HAP-1 (cell line): Measurements from ENCODE around the gene IMMP2L.
A peak's percentile ranks its signal among the peaks of the same experiment; 100 is the strongest.
"Not testable (repeated sequence)": the region's sequence is repeated elsewhere in the genome, so short reads cannot be mapped to it uniquely, and the experiment has no call there.

Experiments
- DNase-seq, 2 experiments: peaks; one replicate each; pipeline ENCODE4 v3.0.0-alpha.2; 2016 to 2020; ENCODE audit warnings: low spot score in 2 of 2
- H3K27me3 ChIP-seq: fragments of 250-450 bp; sonication (Bioruptor Pico); 2 replicates; pipeline ENCODE4 v1.5.1; 2020; ENCODE audit warnings: low read depth, mild to moderate bottlenecking, moderate library complexity
- H3K36me3 ChIP-seq: fragments of 250-450 bp; sonication (Bioruptor Pico); replicated peaks from 2 replicates; pipeline ENCODE4 v1.5.1; 2020; ENCODE audit warnings: mild to moderate bottlenecking
- H3K4me1 ChIP-seq: fragments of 250-450 bp; sonication (Bioruptor Pico); 2 replicates; pipeline ENCODE4 v1.5.1; 2020; ENCODE audit warnings: mild to moderate bottlenecking
- H3K4me3 ChIP-seq: fragments of 250-450 bp; sonication (Bioruptor Pico); 2 replicates; pipeline ENCODE4 v1.5.1; 2020; ENCODE audit warnings: mild to moderate bottlenecking, moderate library complexity
- H3K9me3 ChIP-seq: fragments of 250-450 bp; sonication (Bioruptor Pico); 2 replicates; pipeline ENCODE4 v1.5.1; 2020; ENCODE audit warnings: mild to moderate bottlenecking, moderate library complexity
- in situ Hi-C: fragments of 300-500 bp; cut with MboI; formaldehyde crosslinking; loops from 3 replicates; pipeline ENCODE4 v1.14.3; 2020; ENCODE audit warnings: low sequenced_read_pairs, inconsistent platforms, mixed read lengths

The IMMP2L gene

GRCh38 chr7:111450705-111451104 is 111.6 kb downstream of the IMMP2L start:
- H3K27me3 ChIP-seq, DNase-seq, H3K4me1 ChIP-seq, in situ Hi-C loops, H3K4me3 ChIP-seq, H3K9me3 ChIP-seq, H3K36me3 ChIP-seq: not testable (repeated sequence)

- H3K27me3 ChIP-seq, H3K4me3 ChIP-seq, in situ Hi-C loops, H3K4me1 ChIP-seq, H3K9me3 ChIP-seq, H3K36me3 ChIP-seq, DNase-seq: not testable (repeated sequence)
Measured at GRCh38 chr7:111447502-111447901, 114.8 kb downstream of the IMMP2L start.

GRCh38 chr7:111439977-111440376 is 122.3 kb downstream of the IMMP2L start:
- Histone ChIP-seq H3K36me3 (no peaks in the 10 kb centered on the region), H3K4me3 (no peak overlapping the region), H3K27me3 (no peaks in the 10 kb centered on the region), H3K9me3 (no peaks in the 10 kb centered on the region), H3K4me1 (peaks cover 4% of the 10 kb centered on the region; the same call in 1 of the 2 replicates)
- in situ Hi-C loops, result no loop called here
- DNase-seq, result no peak

GRCh38 chr7:111438369-111439289 is 123.7 kb downstream of the IMMP2L start:
- Histone ChIP-seq H3K4me3 (no peak overlapping the region), H3K27me3 (no peaks in the 10 kb centered on the region), H3K4me1 (peaks cover 4% of the 10 kb centered on the region; the same call in 1 of the 2 replicates), H3K36me3 (no peaks in the 10 kb centered on the region), H3K9me3 (no peaks in the 10 kb centered on the region)
- DNase-seq, result peak in 1 of 2 experiments; percentile 42
- in situ Hi-C loops, result no loop called here

- H3K36me3 ChIP-seq, result no peaks in the 10 kb centered on the region
- DNase-seq, result no peak
- in situ Hi-C loops, result no loop called here
- no peak overlapping the region for H3K4me3 ChIP-seq
- no peaks in the 10 kb centered on the region for H3K27me3 ChIP-seq
- H3K4me1 ChIP-seq, result peaks cover 4% of the 10 kb centered on the region; the same call in 1 of the 2 replicates
- H3K9me3 ChIP-seq, result no peaks in the 10 kb centered on the region
Measured at GRCh38 chr7:111437736-111438135, 124.6 kb downstream of the IMMP2L start.

GRCh38 chr7:111436608-111437007 is 125.7 kb downstream of the IMMP2L start:
- no peak overlapping the region for H3K4me3 ChIP-seq
- in situ Hi-C loops, result no loop called here
- no peaks in the 10 kb centered on the region for H3K27me3 ChIP-seq
- H3K4me1 ChIP-seq, result peaks cover 4% of the 10 kb centered on the region; the same call in 1 of the 2 replicates
- no peaks in the 10 kb centered on the region for H3K9me3 ChIP-seq
- no peak for DNase-seq
- H3K36me3 ChIP-seq, result no peaks in the 10 kb centered on the region

- in situ Hi-C loops, result no loop called here
- no peak for DNase-seq
- H3K27me3 ChIP-seq, result no peaks in the 10 kb centered on the region
- no peaks in the 10 kb centered on the region for H3K9me3 ChIP-seq
- H3K4me3 ChIP-seq, result no peak overlapping the region
- H3K4me1 ChIP-seq, result no peaks in the 10 kb centered on the region; the same call in 1 of the 2 replicates
- H3K36me3 ChIP-seq, result no peaks in the 10 kb centered on the region
Measured at GRCh38 chr7:111433426-111433825, 128.9 kb downstream of the IMMP2L start.

- Histone ChIP-seq H3K9me3 (no peaks in the 10 kb centered on the region), H3K27me3 (no peaks in the 10 kb centered on the region), H3K36me3 (no peaks in the 10 kb centered on the region), H3K4me3 (no peak overlapping the region), H3K4me1 (no peaks in the 10 kb centered on the region)
- no peak for DNase-seq
- in situ Hi-C loops, result no loop called here
Measured at GRCh38 chr7:111429781-111430180, 132.5 kb downstream of the IMMP2L start.

- no peaks in the 10 kb centered on the region for H3K27me3 ChIP-seq
Measured at GRCh38 chr7:111424768-111425167, 137.5 kb downstream of the IMMP2L start.

GRCh38 chr7:111414374-111414773 is 147.9 kb downstream of the IMMP2L start:
- Histone ChIP-seq H3K9me3 (no peaks in the 10 kb centered on the region), H3K36me3 (no peaks in the 10 kb centered on the region), H3K4me3 (no peak overlapping the region), H3K4me1 (no peaks in the 10 kb centered on the region; the same call in 1 of the 2 replicates), H3K27me3 (no peaks in the 10 kb centered on the region)
- DNase-seq, result no peak
- in situ Hi-C loops, result no loop called here

More at GRCh38 chr7:111424768-111425167, 137.5 kb downstream of the IMMP2L start:
- DNase-seq, result no peak
- Histone ChIP-seq H3K4me3 (no peak overlapping the region), H3K4me1 (no peaks in the 10 kb centered on the region), H3K36me3 (no peaks in the 10 kb centered on the region), H3K9me3 (no peaks in the 10 kb centered on the region)
- in situ Hi-C loops, result no loop called here

- Histone ChIP-seq H3K36me3 (no peaks in the 10 kb centered on the region), H3K27me3 (no peaks in the 10 kb centered on the region), H3K4me3 (no peak overlapping the region), H3K9me3 (no peaks in the 10 kb centered on the region), H3K4me1 (no peaks in the 10 kb centered on the region; the same call in 1 of the 2 replicates)
- in situ Hi-C loops, result no loop called here
- DNase-seq, result peak in 1 of 2 experiments; percentile 28
Measured at GRCh38 chr7:111413739-111414138, 148.6 kb downstream of the IMMP2L start.

- in situ Hi-C loops, result no loop called here
Measured at GRCh38 chr7:111410899-111411298, 151.4 kb downstream of the IMMP2L start.

GRCh38 chr7:111409714-111410422 is 152.4 kb downstream of the IMMP2L start:
- Histone ChIP-seq H3K9me3 (no peaks in the 10 kb centered on the region), H3K36me3 (no peaks in the 10 kb centered on the region), H3K4me3 (no peak overlapping the region), H3K4me1 (no peaks in the 10 kb centered on the region; the same call in 1 of the 2 replicates), H3K27me3 (no peaks in the 10 kb centered on the region)
- DNase-seq, result no peak
- in situ Hi-C loops, result no loop called here

More at GRCh38 chr7:111410899-111411298, 151.4 kb downstream of the IMMP2L start:
- no peaks in the 10 kb centered on the region for H3K27me3 ChIP-seq
- no peaks in the 10 kb centered on the region for H3K9me3 ChIP-seq
- no peaks in the 10 kb centered on the region; the same call in 1 of the 2 replicates for H3K4me1 ChIP-seq
- DNase-seq, result no peak
- H3K4me3 ChIP-seq, result no peak overlapping the region
- H3K36me3 ChIP-seq, result no peaks in the 10 kb centered on the region

GRCh38 chr7:111408724-111409123 is 153.6 kb downstream of the IMMP2L start:
- Histone ChIP-seq H3K4me3 (no peak overlapping the region), H3K36me3 (no peaks in the 10 kb centered on the region), H3K27me3 (no peaks in the 10 kb centered on the region), H3K4me1 (no peaks in the 10 kb centered on the region; the same call in 1 of the 2 replicates), H3K9me3 (no peaks in the 10 kb centered on the region)
- in situ Hi-C loops, result no loop called here
- no peak for DNase-seq
